ENCODE data around the gene RAD51B. TPM values are rescaled to one million over a fixed set of nuclear protein-coding genes. Genes with fewer than 3 reads are reported as not detected.

RAD51B gene
- total RNA-seq, 1 experiment from 2014 or later = 29.9 TPM

- no peak overlapping the region for H2AFZ ChIP-seq
- DNase-seq = no peak
- TF ChIP-seq CTCF (conservative IDR thresholded peaks at IDR 0.05) (no peak), EZH2 (IDR thresholded peaks at IDR 0.05; ENCODE audit: low read depth) (no peak)
- H3K9me2 ChIP-seq (ENCODE audit: insufficient read depth) = no peaks in the 10 kb centered on the region
- CTCF ChIA-PET = interaction anchor here (0.6 to 1.2 kb wide), 3 partner anchors 11 to 92 kb away, joined by 3 to 5 read pairs (median 5); no protein-coding TSS in a partner anchor
- H4K20me1 ChIP-seq (ENCODE audit: insufficient read depth) = no peaks in the 10 kb centered on the region
- intact Hi-C loops (cut with micrococcal nuclease; ENCODE audit: unreplicated experiment) = loop anchor here (2.0 kb wide), 1 partner anchor 145 kb away; no protein-coding TSS in a partner anchor
- H3K36me3 ChIP-seq (ENCODE audit: low read depth) = no peaks in the 10 kb centered on the region
- no peak overlapping the region for H3K4me3 ChIP-seq
- H3K79me2 ChIP-seq (ENCODE audit: low read depth) = no peaks in the 10 kb centered on the region
- H3K27ac ChIP-seq = peak overlapping the region; percentile 93
- no TSS peak for BruUV-seq (replicated peaks)
- POLR2A ChIA-PET (ENCODE audit: unreplicated experiment) = no interaction called here
- peaks cover 56% of the 10 kb centered on the region for H3K4me1 ChIP-seq (replicated peaks; ENCODE audit: insufficient read depth)
- H3F3A ChIP-seq (ENCODE audit: insufficient read depth, low read depth) = peaks cover 35% of the 10 kb centered on the region
- no peaks in the 10 kb centered on the region for H3K9me3 ChIP-seq (ENCODE audit: insufficient read depth, low read depth)
- no peaks in the 10 kb centered on the region for H3K27me3 ChIP-seq (ENCODE audit: insufficient read depth, low read depth)
- peak overlapping the region; percentile 67 for H3K4me2 ChIP-seq
Measured at GRCh38 chr14:68693926-68694325, 874.3 kb downstream of the RAD51B start.

- TF ChIP-seq EZH2 (IDR thresholded peaks at IDR 0.05; ENCODE audit: low read depth) (no peak), CTCF (conservative IDR thresholded peaks at IDR 0.05) (no peak)
- Histone ChIP-seq H3K4me1 (replicated peaks; ENCODE audit: insufficient read depth) (peaks cover 48% of the 10 kb centered on the region), H3K4me2 (peak overlapping the region; percentile 67), H2AFZ (no peak overlapping the region), H3K27me3 (ENCODE audit: insufficient read depth, low read depth) (no peaks in the 10 kb centered on the region), H3K4me3 (no peak overlapping the region), H3K79me2 (ENCODE audit: low read depth) (no peaks in the 10 kb centered on the region), H3F3A (ENCODE audit: insufficient read depth, low read depth) (peaks cover 35% of the 10 kb centered on the region), H4K20me1 (ENCODE audit: insufficient read depth) (no peaks in the 10 kb centered on the region), H3K9me3 (ENCODE audit: insufficient read depth, low read depth) (peaks cover 2% of the 10 kb centered on the region; the same call in 1 of the 2 replicates), H3K9me2 (ENCODE audit: insufficient read depth) (no peaks in the 10 kb centered on the region), H3K27ac (peak overlapping the region; percentile 93), H3K36me3 (ENCODE audit: low read depth) (no peaks in the 10 kb centered on the region)
- ChIA-PET POLR2A (ENCODE audit: unreplicated experiment) (interaction anchor here (0.5 to 0.6 kb wide), 3 partner anchors 7 to 484 kb away, joined by 4 to 9 read pairs (median 5); no protein-coding TSS in a partner anchor), CTCF (interaction anchor here (0.6 to 1.2 kb wide), 2 partner anchors 11 to 91 kb away, joined by 3 to 5 read pairs; no protein-coding TSS in a partner anchor)
- BruUV-seq (replicated peaks) = TSS peak; percentile 100
- intact Hi-C loops (cut with micrococcal nuclease; ENCODE audit: unreplicated experiment) = loop anchor here (1.0 to 2.0 kb wide), 3 partner anchors 7 to 146 kb away; no protein-coding TSS in a partner anchor
- DNase-seq = peak in 1 of 2 experiments; percentile 31
Measured at GRCh38 chr14:68694516-68695235, 875.1 kb downstream of the RAD51B start.

GRCh38 chr14:68695326-68695768 is 875.8 kb downstream of the RAD51B start:
- ChIA-PET CTCF (interaction anchor here (0.7 kb wide), 1 partner anchor 98 kb away, joined by 3 read pairs; the partner anchor contains the start of gene ZFP36L1), POLR2A (ENCODE audit: unreplicated experiment) (interaction anchor here (0.5 to 0.6 kb wide), 3 partner anchors 8 to 484 kb away, joined by 4 to 5 read pairs (median 4); no protein-coding TSS in a partner anchor)
- Histone ChIP-seq H2AFZ (no peak overlapping the region), H3K27me3 (ENCODE audit: insufficient read depth, low read depth) (no peaks in the 10 kb centered on the region), H3K79me2 (ENCODE audit: low read depth) (no peaks in the 10 kb centered on the region), H3F3A (ENCODE audit: insufficient read depth, low read depth) (peaks cover 35% of the 10 kb centered on the region), H3K4me3 (no peak overlapping the region), H3K9me3 (ENCODE audit: insufficient read depth, low read depth) (peaks cover 7% of the 10 kb centered on the region; the same call in 1 of the 2 replicates), H3K27ac (peak overlapping the region; percentile 93), H3K9me2 (ENCODE audit: insufficient read depth) (no peaks in the 10 kb centered on the region), H4K20me1 (ENCODE audit: insufficient read depth) (no peaks in the 10 kb centered on the region), H3K36me3 (ENCODE audit: low read depth) (no peaks in the 10 kb centered on the region), H3K4me2 (peak overlapping the region; percentile 67), H3K4me1 (replicated peaks; ENCODE audit: insufficient read depth) (peaks cover 47% of the 10 kb centered on the region)
- TF ChIP-seq CTCF (conservative IDR thresholded peaks at IDR 0.05) = no peak
- TF ChIP-seq EZH2 (IDR thresholded peaks at IDR 0.05; ENCODE audit: low read depth) = no peak
- intact Hi-C loops (cut with micrococcal nuclease; ENCODE audit: unreplicated experiment) = loop anchor here (1.0 to 2.0 kb wide), 3 partner anchors 8 to 147 kb away; no protein-coding TSS in a partner anchor
- no TSS peak for BruUV-seq (replicated peaks)
- peak; percentile 86 to 100 for DNase-seq
